ENCODE measurements around the gene HOXD12.

HOXD12 gene

DNA sequence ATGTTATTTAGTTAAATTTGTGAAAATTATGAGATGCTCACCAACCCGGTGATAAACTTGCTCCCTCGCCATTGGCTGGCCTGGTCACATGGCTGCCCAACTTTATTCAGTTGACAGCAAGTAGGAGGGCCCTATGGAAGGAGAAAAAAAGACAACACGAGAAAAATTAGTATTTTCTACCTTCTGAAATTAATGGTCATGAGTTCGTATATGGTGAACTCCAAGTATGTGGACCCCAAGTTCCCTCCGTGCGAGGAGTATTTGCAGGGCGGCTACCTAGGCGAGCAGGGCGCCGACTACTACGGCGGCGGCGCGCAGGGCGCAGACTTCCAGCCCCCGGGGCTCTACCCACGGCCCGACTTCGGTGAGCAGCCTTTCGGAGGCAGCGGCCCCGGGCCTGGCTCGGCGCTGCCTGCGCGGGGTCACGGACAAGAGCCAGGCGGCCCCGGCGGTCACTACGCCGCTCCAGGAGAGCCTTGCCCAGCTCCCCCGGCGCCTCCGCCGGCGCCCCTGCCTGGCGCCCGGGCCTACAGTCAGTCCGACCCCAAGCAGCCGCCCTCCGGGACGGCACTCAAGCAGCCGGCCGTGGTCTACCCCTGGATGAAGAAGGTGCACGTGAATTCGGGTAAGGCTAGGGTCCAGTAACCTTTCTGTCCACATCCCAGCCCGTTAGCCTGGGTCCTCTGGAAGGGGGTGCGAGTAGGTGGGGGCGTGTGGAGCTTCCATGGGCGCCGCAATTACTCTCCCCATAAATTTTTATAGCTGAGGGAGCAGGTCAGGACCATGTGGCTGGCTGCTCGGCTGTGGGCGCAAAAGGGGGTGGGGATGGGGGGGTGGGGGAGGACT is 52.1 kb downstream of the HOXD12 start, which contains the start of gene HOXD4:
Gene HOXD4, plus strand, starts transcription at position 109 of the 846 bp plus-strand sequence. Its CDS starts 84 bp downstream, at position 193.
- DNase-seq, result no peak

Data from activated T-cell treated with anti-CD3 and anti-CD28 coated beads, Interleukin-2, amount 50 U/mL, for 1 hour (primary cell).